Spleen (tissue), 7 donors: ENCODE data around the gene TRAM2.

Experiments
- CTCF ChIP-seq, 11 experiments: fragments of 200-600 bp in 7 of 11; fragments of 450-650 bp in 4 of 11; sonication (generic) in 4 of 11; IDR thresholded peaks in 8 of 11; conservative IDR thresholded peaks in 3 of 11; 1 replicate in 7 of 11; 2 replicates in 4 of 11; pipeline versions ENCODE4 v1.4.0 to v1.8.0; 2016 to 2021; ENCODE audit warnings: antibody characterized with exemption in 11 of 11, inconsistent platforms in 4 of 11, mild to moderate bottlenecking in 1 of 11
- POLR2A ChIP-seq, 3 donors: fragments of 450-650 bp; IDR thresholded peaks; one replicate each; pipeline ENCODE4 v1.5.1; 2017; ENCODE audit warnings: antibody characterized with exemption in 3 of 3, mild to moderate bottlenecking in 1 of 3
- POLR2AphosphoS5 ChIP-seq, 3 donors: sonication (generic); formaldehyde crosslinking; IDR thresholded peaks; one replicate each; pipeline ENCODE4 v1.5.1; 2017; ENCODE audit warnings: antibody characterized with exemption in 3 of 3
- donor health status: DM: no; HTN: no; CAD: no; lungs with moderate emphysema.
- donor health status: DM: no; HTN: no; CAD: no.
- donor health status: DM: no; HTN: no; CAD: no.

DNA sequence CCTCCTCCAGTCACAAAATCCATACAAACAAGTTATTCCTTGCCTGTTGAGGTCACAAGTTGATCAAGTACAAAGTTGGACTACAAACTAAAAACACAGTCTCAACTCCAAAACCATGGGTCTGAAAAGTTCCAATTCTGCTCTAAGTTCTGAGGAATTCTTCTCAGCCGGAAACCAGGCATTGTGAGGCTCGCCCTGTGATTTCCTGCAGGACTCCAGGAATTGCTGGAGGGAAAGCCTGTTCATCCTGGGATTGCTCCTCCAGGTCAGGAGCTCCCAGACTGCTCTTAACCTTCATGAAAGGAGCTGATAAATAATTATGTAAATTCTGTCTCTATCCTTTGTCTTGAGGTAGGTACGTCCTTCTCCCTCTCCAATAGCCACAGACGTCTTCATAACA is 8.5 kb downstream of the TRAM2 start:
- TF ChIP-seq CTCF (IDR thresholded peaks at IDR 0.05 in 8 of 11, conservative IDR thresholded peaks at IDR 0.05 in 3 of 11) (no peak), POLR2A (IDR thresholded peaks at IDR 0.05) (no peak), POLR2AphosphoS5 (IDR thresholded peaks at IDR 0.05) (no peak)
